HCT116 (cell line): ENCODE measurements around the gene XYLT2. TPM values are rescaled to one million over a fixed set of nuclear protein-coding genes. Genes with fewer than 3 reads are reported as not detected.

Experiments
- ATAC-seq: fragments of 200-7000 bp; cut with Tn5 transposase; 2 replicates; pipeline ENCODE4 v1.9.1; 2020; ENCODE audit warnings: mild to moderate bottlenecking, moderate library complexity
- BruUV-seq: library from RNA; stranded (reverse); fragments of 400-500 nt; replicated peaks from 2 replicates; lab custom pipeline; 2021; lab: Mats Ljungman, UMichigan
- CTCF ChIA-PET: fragments of 300-600 bp; sonication (Branson Sonifier 250); formaldehyde crosslinking; loops from one replicate; lab custom pipeline; 2021; ENCODE audit warnings: antibody characterized with exemption; lab: Charles Lee
- POLR2A ChIA-PET: fragments of 300-600, 350-600 bp; sonication (Branson Sonifier 250); formaldehyde crosslinking; loops from one replicate; lab custom pipeline; 2021; ENCODE audit warnings: antibody characterized with exemption; lab: Charles Lee
- RAD21 ChIA-PET, 2 experiments: fragments of 300-600 bp; sonication (Branson Sonifier 250); formaldehyde crosslinking; loops; one replicate each; lab custom pipeline; 2023; ENCODE audit warnings: low total read pairs in 2 of 2; ENCODE audit not compliant: uncharacterized antibody in 2 of 2, unreplicated experiment in 2 of 2, low non-redundant PET in 1 of 2; lab: Charles Lee
- DNase-seq: peaks from one replicate; pipeline ENCODE4 v3.0.0-alpha.2; 2010; ENCODE audit warnings: low read depth, low spot score
- H2AFZ ChIP-seq: fragments of 200-600 bp; shearing (Covaris generic), sonication (generic); 2 replicates; pipeline ENCODE4 v1.6.1; 2017; ENCODE audit warnings: low read depth, mixed run types, mixed read lengths, antibody characterized with exemption, low read length; ENCODE audit not compliant: poor library complexity, severe bottlenecking
- H3K27ac ChIP-seq: 2 replicates; pipeline ENCODE4 v1.5.1; 2012; ENCODE audit warnings: low read depth, low read length
- H3K27me3 ChIP-seq: fragments of 200-600 bp; sonication (generic); 2 replicates; pipeline ENCODE4 v1.6.1; 2016; ENCODE audit warnings: mixed run types, low read length, mixed read lengths; ENCODE audit not compliant: insufficient read depth
- H3K36me3 ChIP-seq, 2 experiments: fragments of 200-500 bp in 1 of 2; fragments of 200-600 bp in 1 of 2; sonication (Bioruptor generic) in 1 of 2; sonication (generic) in 1 of 2; 2 replicates each; pipeline versions ENCODE4 v1.5.1 to v1.6.1; 2014 to 2016; ENCODE audit warnings: low read length in 2 of 2, inconsistent platforms in 1 of 2, mixed read lengths in 1 of 2, mixed run types in 1 of 2; ENCODE audit not compliant: insufficient read depth in 2 of 2, control insufficient read depth in 1 of 2
- H3K4me1 ChIP-seq, 2 experiments: fragments of 200-600 bp in 1 of 2; sonication (generic) in 1 of 2; 2 replicates each; pipeline versions ENCODE4 v1.5.1 to v1.6.1; 2012 to 2017; ENCODE audit warnings: low read length in 2 of 2, inconsistent platforms in 1 of 2, mild to moderate bottlenecking in 1 of 2, mixed read lengths in 1 of 2, mixed run types in 1 of 2, moderate library complexity in 1 of 2; ENCODE audit not compliant: insufficient read depth in 2 of 2, control insufficient read depth in 1 of 2
- H3K4me2 ChIP-seq: fragments of 200-600 bp; sonication (generic); 2 replicates; pipeline ENCODE4 v1.6.1; 2017; ENCODE audit warnings: mixed run types, low read length, mixed read lengths
- H3K4me3 ChIP-seq, 2 experiments: fragments of 200-600 bp in 1 of 2; sonication (generic) in 1 of 2; replicated peaks in 1 of 2; 2 replicates each; pipeline ENCODE4 v1.5.1; 2011 to 2016; ENCODE audit warnings: low read length in 2 of 2, control low read depth in 1 of 2, low read depth in 1 of 2, mild to moderate bottlenecking in 1 of 2, mixed read lengths in 1 of 2, mixed run types in 1 of 2
- H3K79me2 ChIP-seq: fragments of 200-600 bp; sonication (generic); 2 replicates; pipeline ENCODE4 v1.6.1; 2017; ENCODE audit warnings: mild to moderate bottlenecking, mixed run types, low read length, moderate library complexity, mixed read lengths; ENCODE audit not compliant: insufficient read depth
- H3K9ac ChIP-seq: fragments of 200-600 bp; sonication (generic); 2 replicates; pipeline ENCODE4 v1.6.1; 2016; ENCODE audit warnings: low read length, mixed read lengths
- H3K9me2 ChIP-seq: fragments of 200-600 bp; sonication (generic), shearing (Covaris generic); 2 replicates; pipeline ENCODE4 v1.6.1; 2017; ENCODE audit warnings: mixed run types, mild to moderate bottlenecking, moderate library complexity; ENCODE audit not compliant: insufficient read depth
- H3K9me3 ChIP-seq, 2 experiments: fragments of 200-500 bp in 1 of 2; fragments of 200-600 bp in 1 of 2; sonication (Bioruptor generic) in 1 of 2; sonication (generic) in 1 of 2; 2 replicates each; pipeline ENCODE4 v1.6.1; 2014 to 2017; ENCODE audit warnings: low read length in 2 of 2, mixed read lengths in 2 of 2, inconsistent platforms in 1 of 2, low read depth in 1 of 2, mild to moderate bottlenecking in 1 of 2, mixed run types in 1 of 2, moderate library complexity in 1 of 2; ENCODE audit not compliant: control insufficient read depth in 1 of 2, insufficient read depth in 1 of 2
- H4K20me1 ChIP-seq: fragments of 200-600 bp; sonication (generic), shearing (Covaris generic); 2 replicates; pipeline ENCODE4 v1.6.1; 2017; ENCODE audit warnings: mixed run types, mild to moderate bottlenecking, moderate library complexity; ENCODE audit not compliant: insufficient read depth
- EGR1 ChIP-seq: IDR thresholded peaks from 2 replicates; pipeline ENCODE4 v1.6.1; 2012; ENCODE audit warnings: low read depth
- EZH2phosphoT487 ChIP-seq: fragments of 200-600 bp; IDR thresholded peaks from 2 replicates; pipeline ENCODE4 v1.6.1; 2018; ENCODE audit warnings: antibody characterized with exemption, borderline replicate concordance
- POLR2AphosphoS5 ChIP-seq: IDR thresholded peaks from 2 replicates; pipeline ENCODE4 v1.6.1; 2011; ENCODE audit warnings: mild to moderate bottlenecking, low read depth, low read length, moderate library complexity
- SIN3A ChIP-seq: IDR thresholded peaks from 2 replicates; pipeline ENCODE4 v1.6.1; 2012; ENCODE audit warnings: low read depth
- ZBTB33 ChIP-seq: IDR thresholded peaks from 2 replicates; pipeline ENCODE4 v1.6.1; 2011; ENCODE audit warnings: mild to moderate bottlenecking, low read length, moderate library complexity; ENCODE audit not compliant: insufficient replicate concordance; ENCODE audit errors: extremely low read depth
- ZFX ChIP-seq: fragments of 450-650 bp; IDR thresholded peaks from 2 replicates; pipeline ENCODE4 v1.6.1; 2017
- intact Hi-C: fragments of 100-400 bp; cut with micrococcal nuclease; formaldehyde crosslinking; loops from 2 replicates; pipeline ENCODE4 v1.10.0; 2022
- total RNA-seq: library from RNA; stranded (reverse); gene quantifications from one replicate; pipeline ENCODE4 v1.2.1, GENCODE V29; 2021; ENCODE audit not compliant: unreplicated experiment
- TF ChIP-seq, protein P1 (sequence below): IDR thresholded peaks from 2 replicates; pipeline ENCODE4 v1.6.1; 2012; ENCODE audit warnings: low read depth
- TF ChIP-seq, protein P2 (sequence below): IDR thresholded peaks from 2 replicates; pipeline ENCODE4 v1.6.1; 2012
- TF ChIP-seq, protein P3 (sequence below): IDR thresholded peaks from 2 replicates; pipeline ENCODE4 v1.6.1; 2012

Gene XYLT2
- total RNA-seq, 1 experiment from 2014 or later, result 37.5 TPM

GRCh38 chr17:50365649-50366393 lies 19.9 kb downstream of the XYLT2 start:
- TF ChIP-seq EGR1 (no peak), SIN3A (no peak), EZH2phosphoT487 (no peak), POLR2AphosphoS5 (no peak), ZBTB33 (no peak), ZFX (no peak)
- TF ChIP-seq, protein P1, sequence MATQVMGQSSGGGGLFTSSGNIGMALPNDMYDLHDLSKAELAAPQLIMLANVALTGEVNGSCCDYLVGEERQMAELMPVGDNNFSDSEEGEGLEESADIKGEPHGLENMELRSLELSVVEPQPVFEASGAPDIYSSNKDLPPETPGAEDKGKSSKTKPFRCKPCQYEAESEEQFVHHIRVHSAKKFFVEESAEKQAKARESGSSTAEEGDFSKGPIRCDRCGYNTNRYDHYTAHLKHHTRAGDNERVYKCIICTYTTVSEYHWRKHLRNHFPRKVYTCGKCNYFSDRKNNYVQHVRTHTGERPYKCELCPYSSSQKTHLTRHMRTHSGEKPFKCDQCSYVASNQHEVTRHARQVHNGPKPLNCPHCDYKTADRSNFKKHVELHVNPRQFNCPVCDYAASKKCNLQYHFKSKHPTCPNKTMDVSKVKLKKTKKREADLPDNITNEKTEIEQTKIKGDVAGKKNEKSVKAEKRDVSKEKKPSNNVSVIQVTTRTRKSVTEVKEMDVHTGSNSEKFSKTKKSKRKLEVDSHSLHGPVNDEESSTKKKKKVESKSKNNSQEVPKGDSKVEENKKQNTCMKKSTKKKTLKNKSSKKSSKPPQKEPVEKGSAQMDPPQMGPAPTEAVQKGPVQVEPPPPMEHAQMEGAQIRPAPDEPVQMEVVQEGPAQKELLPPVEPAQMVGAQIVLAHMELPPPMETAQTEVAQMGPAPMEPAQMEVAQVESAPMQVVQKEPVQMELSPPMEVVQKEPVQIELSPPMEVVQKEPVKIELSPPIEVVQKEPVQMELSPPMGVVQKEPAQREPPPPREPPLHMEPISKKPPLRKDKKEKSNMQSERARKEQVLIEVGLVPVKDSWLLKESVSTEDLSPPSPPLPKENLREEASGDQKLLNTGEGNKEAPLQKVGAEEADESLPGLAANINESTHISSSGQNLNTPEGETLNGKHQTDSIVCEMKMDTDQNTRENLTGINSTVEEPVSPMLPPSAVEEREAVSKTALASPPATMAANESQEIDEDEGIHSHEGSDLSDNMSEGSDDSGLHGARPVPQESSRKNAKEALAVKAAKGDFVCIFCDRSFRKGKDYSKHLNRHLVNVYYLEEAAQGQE, result no peak
- TF ChIP-seq, protein P2, sequence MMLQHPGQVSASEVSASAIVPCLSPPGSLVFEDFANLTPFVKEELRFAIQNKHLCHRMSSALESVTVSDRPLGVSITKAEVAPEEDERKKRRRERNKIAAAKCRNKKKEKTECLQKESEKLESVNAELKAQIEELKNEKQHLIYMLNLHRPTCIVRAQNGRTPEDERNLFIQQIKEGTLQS, result no peak
- TF ChIP-seq, protein P3, sequence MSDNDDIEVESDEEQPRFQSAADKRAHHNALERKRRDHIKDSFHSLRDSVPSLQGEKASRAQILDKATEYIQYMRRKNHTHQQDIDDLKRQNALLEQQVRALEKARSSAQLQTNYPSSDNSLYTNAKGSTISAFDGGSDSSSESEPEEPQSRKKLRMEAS, result no peak
- Histone ChIP-seq H2AFZ (no peak overlapping the region), H3K9me2 (no peaks in the 10 kb centered on the region), H3K27ac (no peak overlapping the region), H4K20me1 (no peaks in the 10 kb centered on the region), H3K4me2 (no peak overlapping the region), H3K27me3 (no peaks in the 10 kb centered on the region), H3K9me3 (no peaks in the 10 kb centered on the region), H3K4me1 (peaks cover 3 to 8% of the 10 kb centered on the region in 2 experiments; a peak in 2 of 4 replicates), H3K79me2 (peaks cover 24% of the 10 kb centered on the region), H3K36me3 (peaks cover 43 to 51% of the 10 kb centered on the region in 2 experiments), H3K4me3 (no peak overlapping the region), H3K9ac (no peak overlapping the region)
- no TSS peak for BruUV-seq
- ATAC-seq (no peak), DNase-seq (no peak)
- ChIA-PET CTCF (no interaction called here), POLR2A (no interaction called here), RAD21 (no interaction called here)
- intact Hi-C loops, result no loop called here
